ENCODE results near the gene SZRD1.

SZRD1 gene

GRCh38 chr1:16338961-16339360 lies 28.1 kb upstream of the SZRD1 start:
- TF ChIP-seq FOXP2 (optimal IDR thresholded peaks at IDR 0.05; ENCODE audit: borderline replicate concordance, extremely low read depth, extremely low read length, insufficient read depth) (no peak), TAF1 (IDR thresholded peaks at IDR 0.05; ENCODE audit: borderline replicate concordance, insufficient read depth, low read length) (no peak), SIN3A (IDR thresholded peaks at IDR 0.05; ENCODE audit: borderline replicate concordance, insufficient read depth, low read length) (no peak), REST (IDR thresholded peaks at IDR 0.05; ENCODE audit: insufficient read depth in 1 of 2, low read depth in 2 of 2, low read length in 2 of 2) (no peak), POLR2AphosphoS5 (IDR thresholded peaks at IDR 0.05; ENCODE audit: low read depth, low read length) (no peak)

GRCh38 chr1:16340673-16341072 lies 26.4 kb upstream of the SZRD1 start:
- TF ChIP-seq REST (IDR thresholded peaks at IDR 0.05; ENCODE audit: insufficient read depth in 1 of 2, low read depth in 2 of 2, low read length in 2 of 2) (no peak), FOXP2 (optimal IDR thresholded peaks at IDR 0.05; ENCODE audit: borderline replicate concordance, extremely low read depth, extremely low read length, insufficient read depth) (no peak), SIN3A (IDR thresholded peaks at IDR 0.05; ENCODE audit: borderline replicate concordance, insufficient read depth, low read length) (no peak)

GRCh38 chr1:16342331-16343062 lies 24.5 kb upstream of the SZRD1 start:
- TF ChIP-seq SIN3A (IDR thresholded peaks at IDR 0.05; ENCODE audit: borderline replicate concordance, insufficient read depth, low read length) = no peak
- no peak for TF ChIP-seq FOXP2 (optimal IDR thresholded peaks at IDR 0.05; ENCODE audit: borderline replicate concordance, extremely low read depth, extremely low read length, insufficient read depth)
- no peak for TF ChIP-seq POLR2AphosphoS5 (IDR thresholded peaks at IDR 0.05; ENCODE audit: low read depth, low read length)
- no peak for TF ChIP-seq TAF1 (IDR thresholded peaks at IDR 0.05; ENCODE audit: borderline replicate concordance, insufficient read depth, low read length)
- TF ChIP-seq REST (IDR thresholded peaks at IDR 0.05; ENCODE audit: insufficient read depth in 1 of 2, low read depth in 2 of 2, low read length in 2 of 2) = no peak

- TF ChIP-seq SIN3A (IDR thresholded peaks at IDR 0.05; ENCODE audit: borderline replicate concordance, insufficient read depth, low read length) (no peak), TAF1 (IDR thresholded peaks at IDR 0.05; ENCODE audit: borderline replicate concordance, insufficient read depth, low read length) (no peak), REST (IDR thresholded peaks at IDR 0.05; ENCODE audit: insufficient read depth in 1 of 2, low read depth in 2 of 2, low read length in 2 of 2) (no peak), FOXP2 (optimal IDR thresholded peaks at IDR 0.05; ENCODE audit: borderline replicate concordance, extremely low read depth, extremely low read length, insufficient read depth) (no peak), POLR2AphosphoS5 (IDR thresholded peaks at IDR 0.05; ENCODE audit: low read depth, low read length) (no peak)
Observed at GRCh38 chr1:16348414-16349182, 18.4 kb upstream of the SZRD1 start.
